Subcutaneous abdominal adipose tissue (tissue), 5 donors: Measurements from ENCODE around the gene INPP5B.

Experiments used
- H3K27ac ChIP-seq: one replicate; pipeline ENCODE4 v1.7.0; 2013; ENCODE audit warnings: low read depth, mild to moderate bottlenecking, inconsistent platforms, low read length, moderate library complexity
- H3K27me3 ChIP-seq, 5 donors: one replicate each; pipeline ENCODE4 v1.7.0; 2013; ENCODE audit warnings: low read length in 5 of 5, inconsistent platforms in 1 of 5; ENCODE audit not compliant: control insufficient read depth in 5 of 5, insufficient read depth in 4 of 5
- H3K36me3 ChIP-seq, 5 donors: one replicate each; pipeline ENCODE4 v1.7.0; 2013; ENCODE audit warnings: low read length in 5 of 5; ENCODE audit not compliant: control insufficient read depth in 5 of 5, insufficient read depth in 5 of 5
- H3K4me1 ChIP-seq, 5 donors: one replicate each; pipeline ENCODE4 v1.7.0; 2013; ENCODE audit warnings: low read length in 5 of 5, mild to moderate bottlenecking in 3 of 5, moderate library complexity in 1 of 5; ENCODE audit not compliant: control insufficient read depth in 5 of 5, insufficient read depth in 5 of 5
- H3K4me3 ChIP-seq, 5 donors: one replicate each; pipeline ENCODE4 v1.7.0; 2013; ENCODE audit warnings: low read length in 5 of 5, low read depth in 1 of 5
- H3K9ac ChIP-seq, 5 donors: one replicate each; pipeline ENCODE4 v1.7.0; 2013; ENCODE audit warnings: low read length in 5 of 5, mild to moderate bottlenecking in 4 of 5, moderate library complexity in 3 of 5
- H3K9me3 ChIP-seq, 5 donors: one replicate each; pipeline ENCODE4 v1.7.0; 2013; ENCODE audit warnings: low read length in 5 of 5; ENCODE audit not compliant: control insufficient read depth in 5 of 5
- donor health status: healthy.
- donor health status: healthy.
- donor health status: healthy.
- donor health status: healthy.
- donor health status: healthy.

Gene INPP5B

GRCh38 chr1:37831109-37831508 is 115.7 kb downstream of the INPP5B start:
- H3K27me3 ChIP-seq, result no peaks in the 10 kb centered on the region
- H3K36me3 ChIP-seq, result peaks cover 41 to 75% (median 57%) of the 10 kb centered on the region in 5 donors
- H3K9me3 ChIP-seq, result no peaks in the 10 kb centered on the region
- no peaks in the 10 kb centered on the region for H3K4me1 ChIP-seq
- H3K27ac ChIP-seq, result no peak overlapping the region
- H3K9ac ChIP-seq, result no peak overlapping the region
- H3K4me3 ChIP-seq, result no peak overlapping the region

GRCh38 chr1:37828410-37829074 is 118.3 kb downstream of the INPP5B start:
- Histone ChIP-seq H3K4me1 (peaks cover 0 to 3% (median 0%) of the 10 kb centered on the region in 5 donors), H3K4me3 (no peak overlapping the region), H3K27me3 (no peaks in the 10 kb centered on the region), H3K27ac (no peak overlapping the region), H3K9me3 (no peaks in the 10 kb centered on the region), H3K36me3 (peaks cover 25 to 65% (median 37%) of the 10 kb centered on the region in 5 donors), H3K9ac (no peak overlapping the region)

GRCh38 chr1:37825506-37825905 is 121.3 kb downstream of the INPP5B start:
- H3K36me3 ChIP-seq, result peaks cover 17 to 64% (median 38%) of the 10 kb centered on the region in 5 donors
- H3K27ac ChIP-seq, result no peak overlapping the region
- no peak overlapping the region for H3K4me3 ChIP-seq
- peaks cover 0 to 3% (median 0%) of the 10 kb centered on the region in 5 donors for H3K4me1 ChIP-seq
- H3K9ac ChIP-seq, result no peak overlapping the region
- no peaks in the 10 kb centered on the region for H3K9me3 ChIP-seq
- H3K27me3 ChIP-seq, result no peaks in the 10 kb centered on the region

- Histone ChIP-seq H3K27me3 (no peaks in the 10 kb centered on the region), H3K4me1 (peaks cover 0 to 3% (median 0%) of the 10 kb centered on the region in 5 donors), H3K4me3 (no peak overlapping the region), H3K9ac (no peak overlapping the region), H3K27ac (no peak overlapping the region), H3K36me3 (peaks cover 13 to 66% (median 41%) of the 10 kb centered on the region in 5 donors), H3K9me3 (no peaks in the 10 kb centered on the region)
These were observed 122.9 kb downstream of the INPP5B start for GRCh38 chr1:37824001-37824400.

GRCh38 chr1:37822906-37823815 is 123.7 kb downstream of the INPP5B start:
- H3K9me3 ChIP-seq, result no peaks in the 10 kb centered on the region
- no peak overlapping the region for H3K9ac ChIP-seq
- peaks cover 0 to 3% (median 0%) of the 10 kb centered on the region in 5 donors for H3K4me1 ChIP-seq
- peaks cover 13 to 63% (median 37%) of the 10 kb centered on the region in 5 donors for H3K36me3 ChIP-seq
- no peak overlapping the region for H3K27ac ChIP-seq
- H3K27me3 ChIP-seq, result no peaks in the 10 kb centered on the region
- no peak overlapping the region for H3K4me3 ChIP-seq

- Histone ChIP-seq H3K9ac (no peak overlapping the region), H3K4me1 (peaks cover 0 to 9% (median 3%) of the 10 kb centered on the region in 5 donors), H3K36me3 (peaks cover 13 to 73% (median 42%) of the 10 kb centered on the region in 5 donors), H3K27ac (no peak overlapping the region), H3K9me3 (no peaks in the 10 kb centered on the region), H3K4me3 (no peak overlapping the region), H3K27me3 (no peaks in the 10 kb centered on the region)
These were observed 125.4 kb downstream of the INPP5B start for GRCh38 chr1:37821481-37821880.

- H3K36me3 ChIP-seq, result peaks cover 8 to 72% (median 46%) of the 10 kb centered on the region in 5 donors
- no peak overlapping the region for H3K27ac ChIP-seq
- no peaks in the 10 kb centered on the region for H3K9me3 ChIP-seq
- no peak overlapping the region for H3K9ac ChIP-seq
- no peak overlapping the region for H3K4me3 ChIP-seq
- H3K27me3 ChIP-seq, result no peaks in the 10 kb centered on the region
- peaks cover 8 to 25% (median 20%) of the 10 kb centered on the region in 5 donors for H3K4me1 ChIP-seq
These were observed 129.4 kb downstream of the INPP5B start for GRCh38 chr1:37817481-37817880.

- Histone ChIP-seq H3K27me3 (no peaks in the 10 kb centered on the region), H3K4me3 (no peak overlapping the region), H3K9ac (no peak overlapping the region), H3K4me1 (peaks cover 14 to 47% (median 37%) of the 10 kb centered on the region in 5 donors), H3K36me3 (peaks cover 0 to 45% (median 25%) of the 10 kb centered on the region in 5 donors), H3K27ac (no peak overlapping the region), H3K9me3 (no peaks in the 10 kb centered on the region)
These were observed 132.6 kb downstream of the INPP5B start for GRCh38 chr1:37814252-37814651.

GRCh38 chr1:37813529-37814145 is 133.2 kb downstream of the INPP5B start:
- H3K27me3 ChIP-seq, result no peaks in the 10 kb centered on the region
- H3K27ac ChIP-seq, result no peak overlapping the region
- no peaks in the 10 kb centered on the region for H3K9me3 ChIP-seq
- H3K9ac ChIP-seq, result no peak overlapping the region
- H3K36me3 ChIP-seq, result peaks cover 0 to 40% (median 25%) of the 10 kb centered on the region in 5 donors
- peaks cover 16 to 53% (median 43%) of the 10 kb centered on the region in 5 donors for H3K4me1 ChIP-seq
- H3K4me3 ChIP-seq, result no peak overlapping the region
